Heart left ventricle (tissue), 13 donors: ENCODE data around the gene CLINT1.

Source experiments
- POLR2A ChIP-seq, 2 donors: fragments of 450-650 bp; IDR thresholded peaks; one replicate each; pipeline ENCODE4 v1.6.1; 2017; ENCODE audit warnings: antibody characterized with exemption in 2 of 2, mild to moderate bottlenecking in 2 of 2, moderate library complexity in 2 of 2
- TF ChIP-seq, protein P1 (sequence below), 12 donors: fragments of 200-600 bp; sonication (generic) in 4 of 12; IDR thresholded peaks; one replicate each; pipeline versions ENCODE4 v1.5.0 to v1.8.0; 2018 to 2022; ENCODE audit warnings: antibody characterized with exemption in 12 of 12, mild to moderate bottlenecking in 5 of 12
- donor health status: ischemic (EF 13 %, LVEDD 7.1; RV severe dilation, severe dysfunction).
- donor health status: DM: no; HTN: yes; CAD: no.
- donor health status: DM: no; HTN: no; CAD: no.
- donor health status: ischemic (EF 25% LVEDD 6.9; RV normal size, moderate dysfunction).
- donor health status: ischemic (EF 25% LVEDD 5.7; RV mildly dilated, moderate dysfunction).
- donor health status: ischemic (EF 35%, LVEDD 5.7; RV mildly dilated, moderate dysfunction).
- donor health status: nonischemic (EF 11% LVEDD 7.7; RV severe dilation, severe dysfunction).
- donor health status: DM: yes; HTN: yes; CAD: no.
- donor health status: PGD.
- donor health status: ischemic (EF 29% LVEDD 5.4; RV normal size, mild dysfunction).
- donor health status: nonischemic (EF 23%, LVEDD 6.1; RV moderate dilation, normal function).

DNA sequence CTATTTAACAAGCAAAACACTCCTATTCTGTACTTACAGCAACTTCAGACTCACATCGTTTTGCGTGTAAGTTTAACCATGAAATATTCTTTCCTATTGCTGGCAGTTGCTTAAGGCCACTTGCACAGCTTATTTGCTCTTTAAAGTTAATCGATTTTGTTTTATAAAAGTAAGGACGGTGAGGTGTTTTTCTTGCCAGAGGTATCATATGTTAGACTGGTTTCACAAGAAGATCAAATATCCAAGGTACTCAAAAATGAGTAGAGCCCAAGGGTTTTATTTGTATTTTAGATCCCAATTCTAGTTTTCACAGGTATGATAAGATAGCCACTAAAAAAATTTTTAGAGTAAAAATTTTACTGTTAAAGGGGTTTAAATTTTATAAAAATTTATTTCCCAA is 16.2 kb downstream of the CLINT1 start:
- TF ChIP-seq, protein P1, sequence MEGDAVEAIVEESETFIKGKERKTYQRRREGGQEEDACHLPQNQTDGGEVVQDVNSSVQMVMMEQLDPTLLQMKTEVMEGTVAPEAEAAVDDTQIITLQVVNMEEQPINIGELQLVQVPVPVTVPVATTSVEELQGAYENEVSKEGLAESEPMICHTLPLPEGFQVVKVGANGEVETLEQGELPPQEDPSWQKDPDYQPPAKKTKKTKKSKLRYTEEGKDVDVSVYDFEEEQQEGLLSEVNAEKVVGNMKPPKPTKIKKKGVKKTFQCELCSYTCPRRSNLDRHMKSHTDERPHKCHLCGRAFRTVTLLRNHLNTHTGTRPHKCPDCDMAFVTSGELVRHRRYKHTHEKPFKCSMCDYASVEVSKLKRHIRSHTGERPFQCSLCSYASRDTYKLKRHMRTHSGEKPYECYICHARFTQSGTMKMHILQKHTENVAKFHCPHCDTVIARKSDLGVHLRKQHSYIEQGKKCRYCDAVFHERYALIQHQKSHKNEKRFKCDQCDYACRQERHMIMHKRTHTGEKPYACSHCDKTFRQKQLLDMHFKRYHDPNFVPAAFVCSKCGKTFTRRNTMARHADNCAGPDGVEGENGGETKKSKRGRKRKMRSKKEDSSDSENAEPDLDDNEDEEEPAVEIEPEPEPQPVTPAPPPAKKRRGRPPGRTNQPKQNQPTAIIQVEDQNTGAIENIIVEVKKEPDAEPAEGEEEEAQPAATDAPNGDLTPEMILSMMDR (IDR thresholded peaks at IDR 0.05): no peak
- no peak for TF ChIP-seq POLR2A (IDR thresholded peaks at IDR 0.05)
